Left cardiac atrium (tissue), 4 donors: ENCODE measurements around the gene ILF2. TPM values are rescaled to one million over a fixed set of nuclear protein-coding genes. Genes with fewer than 3 reads are reported as not detected.
"Not testable (repeated sequence)": the region's sequence is repeated elsewhere in the genome, so short reads cannot be mapped to it uniquely, and the experiment has no call there.

Source experiments
- ATAC-seq, 2 donors: fragments of 200-7000 bp; cut with Tn5 transposase; one replicate each; pipeline ENCODE4 v1.9.1; 2020; ENCODE audit warnings: mild to moderate bottlenecking in 2 of 2, moderate library complexity in 2 of 2
- DNase-seq: peaks from one replicate; pipeline ENCODE4 v3.0.0-alpha.2; 2020
- intact Hi-C, 2 donors: fragments of 100-400 bp; cut with DNase I; formaldehyde crosslinking; loops; one replicate each; pipeline versions ENCODE4 v1.14.1 to v1.15.1; 2022 to 2023
- total RNA-seq, 2 donors: library from RNA; stranded (reverse); fragmentation: NEBNext Ultra II Directional; extraction: Animal tissue kit (Norgen Biotek cat#: 25700); gene quantifications; one replicate each; pipeline ENCODE4 v1.2.1, GENCODE V29; 2021
- donor health status: DM: no; HTN: yes; CAD: no.
- donor health status: DM: no; HTN: yes; CAD: no; lungs with severe emphysema.
- donor health status: DM: yes; HTN: yes; CAD: no.
- donor health status: Dilated cardiomyopathy.

Gene ILF2
- total RNA-seq, 2 donors from 2014 or later: 63.7 to 91.7 TPM

- peak; percentile 35 to 60 for ATAC-seq
- intact Hi-C loops: loop anchor here in 1 of 2 donors (10.0 kb wide), 1 partner anchor 61 kb away; no protein-coding TSS in a partner anchor
- no peak for DNase-seq
Measured at GRCh38 chr1:153683854-153684253, 13.1 kb upstream of the ILF2 start.

- intact Hi-C loops: loop anchor here in 1 of 2 donors (10.0 kb wide), 1 partner anchor 62 kb away; no protein-coding TSS in a partner anchor
- ATAC-seq (no peak), DNase-seq (no peak)
Measured at GRCh38 chr1:153682730-153683129, 11.9 kb upstream of the ILF2 start.

- intact Hi-C loops: loop anchor here in 1 of 2 donors (10.0 kb wide), 1 partner anchor 65 kb away; no protein-coding TSS in a partner anchor
- ATAC-seq (peak in 1 of 2 donors; percentile 19), DNase-seq (no peak)
Measured at GRCh38 chr1:153680120-153680403, 9.3 kb upstream of the ILF2 start.

GRCh38 chr1:153679337-153680119 lies 8.7 kb upstream of the ILF2 start:
- ATAC-seq: peak; percentile 35 to 51

GRCh38 chr1:153678519-153679336 lies 7.9 kb upstream of the ILF2 start, which contains the start of gene NPR1:
NPR1 (plus strand) TSS chr1:153678688; CDS start chr1:153679109, 421 bp downstream.
- DNase-seq (peak; percentile 87), ATAC-seq (peak; percentile 82 to 87)

More at GRCh38 chr1:153679337-153680119, 8.7 kb upstream of the ILF2 start:
- peak; percentile 43 for DNase-seq
- intact Hi-C loops: loop anchor here (5.0 to 10.0 kb wide), 4 partner anchors 65 to 308 kb away; partner anchors contain the start of gene RAB13 (in 2 of the 2)

GRCh38 chr1:153677718-153678518 lies 7.1 kb upstream of the ILF2 start:
- peak; percentile 58 for DNase-seq
- intact Hi-C loops: loop anchor here (1.0 to 10.0 kb wide), 5 partner anchors 71 to 309 kb away; partner anchors contain the start of gene RAB13 (in 2 of the 2)

More at GRCh38 chr1:153678519-153679336, 7.9 kb upstream of the ILF2 start, which contains the start of gene NPR1:
- intact Hi-C loops: loop anchor here (1.0 to 10.0 kb wide), 4 partner anchors 71 to 309 kb away; partner anchors contain the start of gene RAB13 (in 2 of the 2)

GRCh38 chr1:153673511-153673910 lies 2.7 kb upstream of the ILF2 start:
- DNase-seq (no peak), ATAC-seq (no peak)
- intact Hi-C loops: loop anchor here in 1 of 2 donors (10.0 kb wide), 1 partner anchor 311 kb away; the partner anchor contains the start of gene RAB13

More at GRCh38 chr1:153677718-153678518, 7.1 kb upstream of the ILF2 start:
- ATAC-seq: peak; percentile 64 to 66

- intact Hi-C loops: loop anchor here in 1 of 2 donors (10.0 kb wide), 1 partner anchor 313 kb away; the partner anchor contains the start of gene RAB13
- peak; percentile 45 for DNase-seq
- peak; percentile 45 to 67 for ATAC-seq
Measured at GRCh38 chr1:153671628-153672353, 998 bp upstream of the ILF2 start.

GRCh38 chr1:153670257-153670858 lies 435 bp downstream of the ILF2 start:
- intact Hi-C loops: loop anchor here in 1 of 2 donors (10.0 kb wide), 1 partner anchor 314 kb away; the partner anchor contains the start of gene RAB13
- ATAC-seq (peak; percentile 7 to 21), DNase-seq (peak; percentile 38)

- ATAC-seq (no peak), DNase-seq (no peak)
- intact Hi-C loops: loop anchor here (10.0 kb wide), 2 partner anchors 95 to 315 kb away; partner anchors contain the start of gene RAB13 (in 1 of the 2)
Measured at GRCh38 chr1:153669606-153670005, 1.2 kb downstream of the ILF2 start.

GRCh38 chr1:153668672-153669071 lies 2.1 kb downstream of the ILF2 start:
- not testable (repeated sequence) for ATAC-seq, DNase-seq
- intact Hi-C loops: loop anchor here in 1 of 2 donors (10.0 kb wide), 1 partner anchor 94 kb away; no protein-coding TSS in a partner anchor

- ATAC-seq (no peak), DNase-seq (no peak)
- intact Hi-C loops: loop anchor here in 1 of 2 donors (10.0 kb wide), 1 partner anchor 93 kb away; no protein-coding TSS in a partner anchor
Measured at GRCh38 chr1:153667439-153667838, 3.4 kb downstream of the ILF2 start.

- ATAC-seq (no peak), DNase-seq (no peak)
- intact Hi-C loops: loop anchor here in 1 of 2 donors (10.0 kb wide), 1 partner anchor 88 kb away; no protein-coding TSS in a partner anchor
Measured at GRCh38 chr1:153663211-153663610, 7.6 kb downstream of the ILF2 start.

- intact Hi-C loops: loop anchor here in 1 of 2 donors (10.0 kb wide), 1 partner anchor 87 kb away; no protein-coding TSS in a partner anchor
- ATAC-seq: no peak
- DNase-seq: no peak
Measured at GRCh38 chr1:153662269-153662668, 8.5 kb downstream of the ILF2 start.

GRCh38 chr1:153661111-153661708 lies 9.6 kb downstream of the ILF2 start:
- DNase-seq (no peak), ATAC-seq (no peak)
- intact Hi-C loops: loop anchor here in 1 of 2 donors (10.0 kb wide), 1 partner anchor 86 kb away; no protein-coding TSS in a partner anchor

GRCh38 chr1:153659656-153660055 lies 11.1 kb downstream of the ILF2 start:
- ATAC-seq (no peak), DNase-seq (no peak)
- intact Hi-C loops: loop anchor here in 1 of 2 donors (10.0 kb wide), 1 partner anchor 85 kb away; no protein-coding TSS in a partner anchor
